ENCODE results near the gene IL20RB. TPM values are rescaled to one million over a fixed set of nuclear protein-coding genes. Genes with fewer than 3 reads are reported as not detected.

IL20RB gene
- total and polyA plus RNA-seq, 2 of the 4 experiments (the other 2 are of a cell fraction): 0.72 to 0.97 TPM

- Histone ChIP-seq H3K4me3 (ENCODE audit: insufficient read depth, low read depth, low read length) (no peak overlapping the region), H3K23ac (ENCODE audit: low read depth, low read length) (no peak overlapping the region), H2AFZ (replicated peaks; ENCODE audit: low read length, poor library complexity) (no peak overlapping the region), H4K8ac (ENCODE audit: low read depth in 2 of 2, low read length in 2 of 2) (no peak overlapping the region), H2BK20ac (ENCODE audit: low read depth, low read length) (no peak overlapping the region), H3K14ac (replicated peaks; ENCODE audit: low read depth, low read length) (no peak overlapping the region), H3K4ac (ENCODE audit: low read depth, low read length) (no peak overlapping the region), H2BK120ac (ENCODE audit: low read depth, low read length) (no peak overlapping the region), H4K5ac (ENCODE audit: low read depth, low read length) (no peak overlapping the region), H3K4me1 (ENCODE audit: control insufficient read depth, insufficient read depth, low read length) (peaks cover 3% of the 10 kb centered on the region; the same call in 1 of the 2 replicates), H3K9me1 (ENCODE audit: insufficient read depth, low read length) (peaks cover 5% of the 10 kb centered on the region; the same call in 1 of the 2 replicates), H3K4me2 (ENCODE audit: low read depth, low read length) (no peak overlapping the region), H4K91ac (ENCODE audit: insufficient read depth, low read depth, low read length) (no peak overlapping the region), H3K9me3 (ENCODE audit: control insufficient read depth, insufficient read depth, low read length) (no peaks in the 10 kb centered on the region), H3K36me3 (ENCODE audit: control insufficient read depth, insufficient read depth, low read length) (no peaks in the 10 kb centered on the region), H2BK5ac (ENCODE audit: low read depth, low read length, poor library complexity, severe bottlenecking) (no peak overlapping the region), H2AK9ac (replicated peaks; ENCODE audit: low read depth, low read length, poor library complexity) (no peak overlapping the region), H3K79me1 (ENCODE audit: low read depth in 1 of 2, low read length in 2 of 2) (no peaks in the 10 kb centered on the region), H2AK5ac (ENCODE audit: low read depth, low read length) (no peak overlapping the region), H3K9ac (ENCODE audit: low read depth, low read length) (no peak overlapping the region), H3K27me3 (ENCODE audit: control insufficient read depth, insufficient read depth, low read length) (no peaks in the 10 kb centered on the region), H3K18ac (ENCODE audit: low read depth, low read length) (no peak overlapping the region), H3K56ac (ENCODE audit: extremely low read depth, insufficient read depth, low read length) (no peak overlapping the region), H3K27ac (ENCODE audit: insufficient read depth, low read length) (no peak overlapping the region), H4K20me1 (ENCODE audit: insufficient read depth, low read length) (no peaks in the 10 kb centered on the region), H2BK15ac (ENCODE audit: low read depth, low read length) (no peak overlapping the region)
- 100% methylated on average over 2 of the region's 4 CpGs; no CpG with 5 or more reads in 1 of the 2 experiments for WGBS, 2 experiments (ENCODE audit: extremely low coverage in 2 of 2, insufficient read length in 1 of 2)
- dilution Hi-C loops (cut with HindIII; ENCODE audit: low sequenced_read_pairs, unreplicated experiment) (no loop called here), intact Hi-C loops (cut with micrococcal nuclease) (no loop called here), in situ Hi-C loops (cut with MboI; ENCODE audit: low sequenced_read_pairs) (no loop called here)
- BruUV-seq (replicated peaks): no TSS peak
- no peak for TF ChIP-seq USF2 (IDR thresholded peaks at IDR 0.05; ENCODE audit: low read depth, low read length)
- no peak for TF ChIP-seq POLR2A (IDR thresholded peaks at IDR 0.05; ENCODE audit: low read depth, low read length)
- no peak for TF ChIP-seq RFX5 (IDR thresholded peaks at IDR 0.05; ENCODE audit: low read depth, low read length)
- no peak for TF ChIP-seq MAZ (IDR thresholded peaks at IDR 0.05; ENCODE audit: borderline replicate concordance, low read depth, low read length)
- no peak for TF ChIP-seq FOS (IDR thresholded peaks at IDR 0.05; ENCODE audit: low read depth, low read length)
- no peak for TF ChIP-seq RCOR1 (IDR thresholded peaks at IDR 0.05; ENCODE audit: insufficient replicate concordance, low read length)
- TF ChIP-seq MXI1 (IDR thresholded peaks at IDR 0.05; ENCODE audit: borderline replicate concordance, low read depth, low read length): no peak
- no peak for TF ChIP-seq SMC3 (IDR thresholded peaks at IDR 0.05; ENCODE audit: low read depth, low read length)
- TF ChIP-seq NFE2L2 (IDR thresholded peaks at IDR 0.05; ENCODE audit: low read depth, low read length): no peak
- no peak for TF ChIP-seq MAFK (IDR thresholded peaks at IDR 0.05; ENCODE audit: low read depth, low read length)
- TF ChIP-seq, protein P1, sequence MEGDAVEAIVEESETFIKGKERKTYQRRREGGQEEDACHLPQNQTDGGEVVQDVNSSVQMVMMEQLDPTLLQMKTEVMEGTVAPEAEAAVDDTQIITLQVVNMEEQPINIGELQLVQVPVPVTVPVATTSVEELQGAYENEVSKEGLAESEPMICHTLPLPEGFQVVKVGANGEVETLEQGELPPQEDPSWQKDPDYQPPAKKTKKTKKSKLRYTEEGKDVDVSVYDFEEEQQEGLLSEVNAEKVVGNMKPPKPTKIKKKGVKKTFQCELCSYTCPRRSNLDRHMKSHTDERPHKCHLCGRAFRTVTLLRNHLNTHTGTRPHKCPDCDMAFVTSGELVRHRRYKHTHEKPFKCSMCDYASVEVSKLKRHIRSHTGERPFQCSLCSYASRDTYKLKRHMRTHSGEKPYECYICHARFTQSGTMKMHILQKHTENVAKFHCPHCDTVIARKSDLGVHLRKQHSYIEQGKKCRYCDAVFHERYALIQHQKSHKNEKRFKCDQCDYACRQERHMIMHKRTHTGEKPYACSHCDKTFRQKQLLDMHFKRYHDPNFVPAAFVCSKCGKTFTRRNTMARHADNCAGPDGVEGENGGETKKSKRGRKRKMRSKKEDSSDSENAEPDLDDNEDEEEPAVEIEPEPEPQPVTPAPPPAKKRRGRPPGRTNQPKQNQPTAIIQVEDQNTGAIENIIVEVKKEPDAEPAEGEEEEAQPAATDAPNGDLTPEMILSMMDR (conservative IDR thresholded peaks at IDR 0.05; ENCODE audit: low read depth, low read length): no peak
- TF ChIP-seq, protein P2, sequence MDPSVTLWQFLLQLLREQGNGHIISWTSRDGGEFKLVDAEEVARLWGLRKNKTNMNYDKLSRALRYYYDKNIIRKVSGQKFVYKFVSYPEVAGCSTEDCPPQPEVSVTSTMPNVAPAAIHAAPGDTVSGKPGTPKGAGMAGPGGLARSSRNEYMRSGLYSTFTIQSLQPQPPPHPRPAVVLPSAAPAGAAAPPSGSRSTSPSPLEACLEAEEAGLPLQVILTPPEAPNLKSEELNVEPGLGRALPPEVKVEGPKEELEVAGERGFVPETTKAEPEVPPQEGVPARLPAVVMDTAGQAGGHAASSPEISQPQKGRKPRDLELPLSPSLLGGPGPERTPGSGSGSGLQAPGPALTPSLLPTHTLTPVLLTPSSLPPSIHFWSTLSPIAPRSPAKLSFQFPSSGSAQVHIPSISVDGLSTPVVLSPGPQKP (IDR thresholded peaks at IDR 0.05; ENCODE audit: borderline replicate concordance, low read depth, low read length): no peak
- TF ChIP-seq CHD1 (IDR thresholded peaks at IDR 0.05; ENCODE audit: low read depth, low read length): no peak
- ChIA-PET CTCF (interaction anchor here (0.8 kb wide), 1 partner anchor 250 kb away, joined by 3 read pairs; no protein-coding TSS in a partner anchor), POLR2A (ENCODE audit: unreplicated experiment) (no interaction called here)
- DNase-seq (no peak), ATAC-seq (ENCODE audit: low read depth) (no peak)
Observed at GRCh38 chr3:137008976-137009375, 51.2 kb downstream of the IL20RB start.

All from IMR-90 (cell line).